8988T (cell line): ENCODE data around the gene FAM219A.
"Not testable (repeated sequence)": the region's sequence is repeated elsewhere in the genome, so short reads cannot be mapped to it uniquely, and the experiment has no call there.

Source experiments
- DNase-seq: peaks from one replicate; pipeline ENCODE4 v3.0.0; 2011

Gene FAM219A

DNA sequence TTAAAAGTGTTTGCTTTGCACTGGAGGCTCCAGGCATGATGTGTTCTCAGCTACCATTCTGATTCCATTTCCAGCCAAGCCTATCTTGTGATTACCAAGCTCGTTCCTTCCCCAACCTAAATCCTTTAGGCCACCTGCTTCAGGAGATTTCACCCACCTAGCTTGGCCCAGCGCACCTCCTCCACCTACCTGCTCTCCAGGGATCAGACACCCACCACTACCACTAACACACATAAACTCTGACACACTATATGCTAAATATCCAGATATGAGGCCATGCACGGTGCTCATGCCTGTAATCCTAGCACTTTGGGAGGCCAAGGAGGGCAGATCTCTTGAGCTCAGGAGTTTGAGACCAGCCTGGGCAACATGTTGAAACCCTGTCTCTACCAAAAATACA, 84.0 kb downstream of the FAM219A start:
- no peak for DNase-seq

DNA sequence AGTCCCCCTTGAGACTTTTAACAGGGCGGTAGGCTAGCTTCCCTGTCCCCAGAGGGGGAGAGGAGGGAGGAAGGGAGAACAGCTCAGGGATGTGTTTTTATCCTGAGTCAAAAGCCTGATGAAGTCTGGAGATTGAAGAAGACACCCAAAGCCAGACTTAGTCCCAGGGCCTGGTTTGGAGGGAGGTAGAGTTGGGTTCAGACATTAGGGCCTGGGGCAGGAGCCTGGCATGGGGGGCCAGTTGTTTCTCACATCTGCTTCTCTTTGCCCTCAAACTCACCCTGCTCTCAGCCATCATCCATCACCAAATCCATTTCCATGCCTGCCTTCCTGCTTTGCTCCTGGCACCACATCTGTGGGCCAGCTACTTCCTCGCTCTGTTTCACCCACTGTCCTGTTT, 84.6 kb downstream of the FAM219A start:
- DNase-seq = no peak

DNA sequence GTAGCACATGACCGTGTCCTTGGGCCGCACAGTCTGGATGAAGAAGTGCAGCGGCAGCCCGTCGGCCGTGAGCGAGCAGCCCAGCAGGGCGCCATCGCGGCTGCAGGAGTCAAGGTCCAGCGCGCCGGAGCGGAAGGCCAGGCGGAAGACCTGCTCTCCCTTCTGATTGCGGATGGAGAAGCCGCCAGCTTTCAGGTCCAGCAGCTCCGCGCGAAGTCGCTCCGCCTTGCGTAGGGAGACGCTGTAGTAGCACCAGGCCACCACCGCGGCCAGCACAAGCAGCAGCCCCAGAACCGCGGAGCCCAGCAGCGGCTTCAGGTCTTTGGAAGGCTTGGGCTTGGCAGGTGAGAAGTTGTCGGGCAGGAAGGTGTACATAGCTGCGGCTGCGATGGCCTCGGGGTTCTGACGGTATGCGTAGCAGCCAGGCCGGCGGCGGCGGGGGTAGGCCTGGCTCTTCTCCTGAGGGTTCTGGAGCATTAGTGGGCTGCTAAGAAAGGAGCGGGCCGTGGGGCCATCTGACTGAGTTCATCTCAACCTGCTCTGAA, 85.8 kb downstream of the FAM219A start:
- no peak for DNase-seq

DNA sequence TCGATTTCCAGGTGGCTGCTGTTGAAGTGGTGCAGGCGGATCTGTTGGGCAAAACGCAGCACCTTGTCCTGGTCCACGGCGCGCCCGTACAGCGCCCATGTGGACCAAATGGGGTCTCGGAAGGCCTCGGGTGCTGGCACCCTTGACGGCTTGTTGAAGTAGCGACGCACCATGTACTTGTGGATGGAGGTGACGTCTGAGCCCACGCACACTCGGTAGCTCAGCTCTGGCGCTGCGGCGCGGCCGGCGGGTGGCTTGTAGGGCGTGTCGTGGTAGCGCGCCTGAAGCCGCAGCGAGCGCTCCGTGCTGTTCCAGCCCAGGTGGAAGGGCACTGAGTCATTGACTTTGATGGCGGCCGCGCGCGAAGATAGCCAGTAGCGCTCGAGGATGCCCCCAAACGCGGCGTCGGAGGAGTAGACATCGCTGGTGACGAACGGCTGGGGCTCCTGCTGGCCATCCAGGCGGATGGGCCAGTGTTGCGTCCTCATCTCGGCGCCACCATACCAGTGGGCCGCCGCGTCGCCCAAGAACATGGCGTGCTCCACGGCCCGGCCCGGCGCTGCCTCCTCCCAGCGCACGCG, 86.4 kb downstream of the FAM219A start:
- no peak for DNase-seq

DNA sequence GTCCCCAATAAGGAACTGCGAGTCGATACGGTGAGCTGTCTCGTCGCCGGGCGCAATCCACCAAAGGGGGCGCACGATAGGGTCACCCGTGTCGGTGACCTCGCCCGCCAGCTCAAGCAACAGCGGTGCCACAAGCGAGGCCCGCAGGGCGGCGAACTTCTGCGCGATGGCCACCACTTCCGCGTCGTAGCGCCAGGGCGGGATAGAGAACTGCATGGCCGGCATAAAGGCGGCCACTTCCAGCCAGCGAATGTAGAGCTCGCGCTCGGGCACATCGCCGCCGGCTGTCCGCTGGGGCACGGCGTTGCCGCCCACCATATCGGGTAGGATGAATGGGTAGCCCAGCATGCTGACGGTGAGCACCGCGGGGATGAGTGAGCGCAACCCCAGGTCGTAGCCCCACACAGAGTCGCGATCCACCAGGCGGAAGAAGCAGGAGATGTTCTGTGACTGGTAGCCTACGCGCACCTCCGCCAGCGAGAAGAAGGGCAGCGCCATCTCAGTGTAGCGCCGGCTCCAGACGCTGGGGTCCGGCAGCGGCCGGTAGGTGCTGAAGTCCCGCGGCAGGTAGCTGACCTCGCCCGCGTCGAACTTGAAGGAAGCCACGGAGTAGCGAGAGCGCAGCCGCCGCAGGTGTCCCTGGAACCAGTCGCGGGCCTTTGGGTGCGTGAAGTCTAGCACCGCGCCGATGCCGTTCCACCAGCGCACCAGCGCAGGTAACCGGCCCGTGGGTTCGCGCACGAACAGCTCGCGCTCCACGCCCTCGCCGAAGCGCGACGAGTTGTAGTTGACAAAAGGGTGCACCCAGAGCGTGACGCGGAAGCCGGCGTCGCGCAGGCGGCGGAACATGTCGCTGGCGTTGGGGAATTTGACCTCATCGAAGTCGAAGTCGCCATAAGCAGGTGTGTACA, 87.1 kb downstream of the FAM219A start:
- DNase-seq = no peak

DNA sequence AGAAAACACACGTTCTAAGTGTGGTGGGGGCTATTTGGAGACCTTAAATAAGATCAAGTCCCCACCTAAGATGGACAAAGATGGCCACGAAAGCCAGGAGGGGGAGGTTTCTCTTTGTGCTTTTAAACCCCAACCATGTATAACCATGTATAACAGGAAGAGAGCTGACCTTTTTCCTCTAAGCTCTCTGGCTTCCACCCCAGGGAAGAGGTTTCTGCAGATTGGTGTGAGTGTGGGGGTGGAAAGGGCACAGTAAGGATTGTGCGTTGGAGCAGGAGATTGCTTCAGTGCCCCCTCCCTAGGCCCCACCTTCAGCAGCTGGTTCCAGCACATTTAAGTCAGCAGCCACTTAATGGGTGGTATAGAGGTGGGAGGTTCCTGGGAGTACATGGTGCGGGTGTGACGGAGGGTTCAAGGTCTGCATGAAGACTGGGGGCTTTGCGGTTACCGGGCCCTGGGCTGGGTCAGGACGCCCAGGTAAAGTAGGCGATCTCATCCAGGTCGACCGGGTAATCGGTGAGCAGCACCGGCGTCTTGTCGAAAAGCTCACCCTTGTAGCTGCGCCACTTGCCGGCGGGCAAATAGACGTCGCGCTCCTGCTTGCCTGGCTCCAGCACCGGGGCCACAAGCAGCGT, 87.9 kb downstream of the FAM219A start:
- DNase-seq = no peak

DNA sequence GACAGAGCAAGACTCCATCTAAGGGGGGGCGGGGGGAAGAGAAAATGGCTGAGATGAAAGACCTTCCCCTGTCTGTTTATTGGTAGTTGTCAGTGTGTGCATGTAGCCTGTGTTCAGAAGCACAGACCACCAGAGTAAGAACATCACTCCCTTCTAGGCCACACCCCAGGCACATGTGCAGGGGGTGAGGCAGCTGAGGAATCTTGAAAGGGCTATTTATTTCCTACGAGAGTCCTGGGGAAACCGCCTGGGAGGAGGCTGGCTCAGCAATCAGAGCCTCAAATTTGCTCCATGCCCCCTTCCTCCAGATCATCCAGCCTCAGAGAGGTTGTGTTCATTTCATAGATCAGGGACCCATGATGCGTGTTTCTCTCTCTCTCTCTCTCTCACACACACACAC, 88.7 kb downstream of the FAM219A start:
- no peak for DNase-seq

DNA sequence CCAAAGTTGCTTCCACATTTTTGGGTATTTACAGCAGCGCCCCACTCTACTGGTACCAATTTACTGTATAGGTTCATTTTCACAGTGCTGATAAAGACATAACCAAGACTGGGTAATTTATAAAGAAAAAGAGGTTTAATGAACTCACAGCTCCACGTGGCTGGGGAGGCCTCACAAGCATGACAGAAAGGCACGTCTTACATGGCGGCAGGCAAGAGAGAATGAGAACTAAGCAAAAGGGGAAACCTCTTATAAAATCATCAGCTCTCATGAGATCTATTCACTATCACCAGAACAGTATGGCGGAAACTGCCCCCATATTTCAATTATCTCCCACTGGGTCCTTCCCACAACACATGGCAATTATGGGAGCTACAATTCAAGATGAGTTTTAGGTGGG, 89.6 kb downstream of the FAM219A start:
- DNase-seq = not testable (repeated sequence)

DNA sequence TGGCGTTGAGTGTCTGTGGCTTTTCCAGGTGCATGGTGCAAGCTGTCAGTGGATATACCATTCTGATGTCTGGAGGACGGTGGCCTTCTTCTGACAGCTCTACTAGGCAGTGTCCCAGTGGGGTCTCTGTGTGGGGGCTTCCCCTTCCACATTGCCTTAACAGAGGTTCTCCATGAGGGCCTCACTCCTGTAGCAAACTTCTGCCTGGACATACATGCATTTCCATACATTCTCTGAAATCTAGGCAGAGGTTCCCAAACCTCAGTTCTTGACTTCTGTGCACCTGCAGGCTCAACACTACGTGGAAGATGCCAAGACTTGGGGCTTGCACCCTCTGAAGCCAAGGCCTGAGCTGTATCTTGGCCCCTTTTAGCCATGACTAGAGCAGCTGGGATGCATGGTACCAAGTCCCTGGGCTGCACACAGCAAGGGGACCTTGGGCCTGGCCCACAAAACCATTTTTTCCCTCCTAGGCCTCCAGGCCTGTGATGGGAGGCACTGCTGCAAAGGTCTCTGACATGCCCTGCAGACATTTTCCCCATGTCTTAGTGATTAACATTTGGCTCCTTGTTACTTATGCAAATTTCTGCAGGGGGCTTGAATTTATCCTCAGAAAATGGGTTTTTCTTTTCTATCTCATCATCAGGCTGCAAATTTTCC, 90.5 kb downstream of the FAM219A start:
- not testable (repeated sequence) for DNase-seq

DNA sequence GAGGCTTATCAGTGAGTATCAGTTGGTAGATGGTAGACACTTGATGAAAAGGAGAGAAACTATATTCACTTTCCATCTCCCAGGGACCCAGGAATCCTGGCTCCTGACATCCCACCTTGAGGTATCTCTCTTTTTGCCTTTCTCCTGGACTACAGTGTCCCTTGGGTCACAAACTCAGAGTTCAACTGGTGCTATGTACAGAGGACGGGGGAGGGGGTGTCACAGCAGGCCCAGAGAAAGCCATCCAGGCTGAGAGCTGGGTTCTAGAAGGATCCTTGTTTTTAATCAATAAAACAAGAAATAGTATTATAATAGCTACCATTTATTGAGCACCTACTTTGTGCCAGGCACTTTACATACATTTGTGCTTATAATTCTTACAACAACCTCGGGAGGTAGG, 92.0 kb downstream of the FAM219A start:
- no peak for DNase-seq

DNA sequence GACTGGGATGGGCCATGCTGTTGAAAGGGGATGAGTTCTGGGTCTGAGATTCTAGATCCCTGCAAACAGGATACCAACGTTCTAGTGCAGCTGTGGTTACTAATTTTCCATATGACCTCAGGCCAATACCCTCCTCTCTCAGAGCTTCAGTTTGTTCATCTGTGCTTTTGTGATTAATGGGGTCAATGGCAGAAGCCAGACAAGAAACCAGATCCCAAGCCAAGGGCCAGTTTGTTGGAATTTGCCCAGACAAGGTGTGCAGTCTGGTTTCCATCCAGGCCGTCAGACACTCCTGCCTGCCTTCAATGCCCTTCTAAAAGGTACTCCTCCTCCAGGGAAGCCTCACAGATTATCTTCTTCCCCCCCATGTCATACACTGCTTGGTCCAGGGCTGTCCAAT, 93.1 kb downstream of the FAM219A start:
- no peak for DNase-seq

DNA sequence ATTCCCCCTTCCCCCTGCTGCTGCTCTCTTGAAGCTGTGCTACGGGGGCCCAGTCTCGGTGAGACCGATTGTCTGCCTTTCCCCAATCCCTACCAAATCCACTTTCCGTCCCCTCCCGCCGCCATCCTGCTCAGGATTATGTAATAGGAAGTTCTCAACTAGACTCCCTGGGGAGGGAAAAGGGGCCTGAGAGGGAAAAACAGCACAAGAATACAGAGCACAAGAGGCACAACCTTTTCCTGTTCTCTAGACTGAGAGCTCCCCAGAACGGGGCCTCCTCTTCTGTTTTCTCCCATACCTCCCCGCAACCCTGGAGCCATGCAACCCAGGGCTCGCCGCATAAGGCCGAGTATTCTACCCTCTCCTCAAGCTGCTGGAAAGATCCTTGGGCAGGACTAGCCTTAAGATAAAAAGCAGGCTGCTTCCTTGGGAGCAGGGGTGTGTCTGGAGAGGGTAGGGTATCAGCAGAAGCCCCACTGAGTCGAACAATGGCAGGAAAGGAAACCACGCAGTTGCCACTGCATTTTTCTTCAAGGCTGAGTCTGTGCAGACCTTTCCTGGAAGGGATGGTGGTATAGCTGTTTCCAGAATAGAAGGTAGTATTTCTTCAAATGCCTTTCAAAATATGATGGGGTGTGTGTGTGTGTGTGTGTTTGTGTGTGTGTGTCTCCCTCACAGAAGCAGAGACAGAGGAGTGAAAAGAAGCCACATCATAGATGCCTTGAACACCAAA, 94.6 kb downstream of the FAM219A start:
- no peak for DNase-seq

DNA sequence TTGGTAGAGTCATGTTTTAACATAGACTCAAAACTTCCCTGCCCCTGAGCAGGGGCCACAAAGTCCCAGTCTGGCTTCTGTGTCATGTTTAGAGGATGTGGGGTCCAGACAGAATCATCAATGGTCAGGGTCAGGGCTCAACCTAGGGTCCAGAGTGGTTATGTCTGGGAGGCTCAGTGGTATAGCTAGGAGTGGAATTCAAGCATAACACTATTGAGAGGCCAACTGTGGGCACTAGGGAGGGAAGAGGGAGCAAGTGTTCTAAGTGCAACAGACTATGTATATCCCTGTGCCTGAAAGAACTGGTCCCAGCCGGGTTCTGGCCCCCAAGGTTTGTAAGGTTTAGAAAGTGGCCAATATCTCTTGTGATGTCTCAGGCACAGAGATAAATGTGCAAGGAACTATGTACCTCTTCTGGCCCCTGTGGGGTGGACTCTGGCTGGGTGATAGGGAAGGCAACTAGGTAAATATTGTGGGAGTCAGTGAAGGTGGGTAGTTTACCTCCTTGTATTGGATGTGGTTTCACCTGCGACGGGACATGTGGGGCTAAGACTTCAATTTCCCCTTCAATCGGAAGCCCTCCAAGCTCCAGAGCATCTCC, 95.7 kb downstream of the FAM219A start:
- no peak for DNase-seq

DNA sequence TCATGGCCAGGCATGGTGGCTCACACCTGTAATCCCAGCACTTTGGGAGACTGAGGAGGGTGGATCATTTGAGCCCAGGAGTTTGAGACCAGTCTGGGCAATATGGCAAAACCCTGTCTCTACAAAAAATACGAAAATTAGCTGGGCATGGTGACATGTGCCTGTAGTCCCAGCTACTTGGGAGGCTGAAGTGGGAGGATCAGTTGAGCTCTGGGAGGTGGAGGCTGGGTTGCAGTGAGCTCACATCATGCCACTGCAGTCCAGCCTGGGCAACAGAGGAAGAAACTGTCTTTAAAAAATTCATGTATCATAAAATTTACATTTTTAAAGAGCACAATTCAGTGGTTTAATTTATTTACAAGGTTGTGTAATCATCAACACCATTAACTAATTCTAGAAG, 105.4 kb downstream of the FAM219A start:
- not testable (repeated sequence) for DNase-seq

DNA sequence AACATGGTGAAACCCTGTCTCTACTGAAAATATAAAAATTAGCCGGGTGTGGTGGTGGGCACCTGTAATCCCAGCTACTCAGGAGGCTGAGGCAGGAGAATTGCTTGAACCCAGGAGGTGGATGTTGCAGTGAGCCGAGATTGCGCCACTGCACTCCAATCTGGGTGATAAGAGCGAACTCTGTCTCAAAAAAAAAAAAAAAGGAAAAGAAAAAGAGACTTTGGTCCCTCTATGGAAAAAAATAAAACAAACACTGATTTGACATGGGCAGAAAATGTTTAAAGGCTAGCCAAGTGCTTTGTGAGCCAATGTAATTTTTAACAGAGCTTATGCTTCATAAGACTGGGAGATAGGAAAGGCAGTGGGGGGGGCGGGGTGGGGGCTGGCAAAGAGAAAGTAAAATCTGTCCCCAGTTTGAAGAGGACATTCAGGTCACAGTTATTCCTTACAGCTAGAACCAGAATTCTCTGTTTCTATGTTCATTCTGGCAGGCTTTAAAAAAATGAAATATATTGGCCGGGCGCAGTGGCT, 106.2 kb downstream of the FAM219A start:
- DNase-seq = not testable (repeated sequence)

DNA sequence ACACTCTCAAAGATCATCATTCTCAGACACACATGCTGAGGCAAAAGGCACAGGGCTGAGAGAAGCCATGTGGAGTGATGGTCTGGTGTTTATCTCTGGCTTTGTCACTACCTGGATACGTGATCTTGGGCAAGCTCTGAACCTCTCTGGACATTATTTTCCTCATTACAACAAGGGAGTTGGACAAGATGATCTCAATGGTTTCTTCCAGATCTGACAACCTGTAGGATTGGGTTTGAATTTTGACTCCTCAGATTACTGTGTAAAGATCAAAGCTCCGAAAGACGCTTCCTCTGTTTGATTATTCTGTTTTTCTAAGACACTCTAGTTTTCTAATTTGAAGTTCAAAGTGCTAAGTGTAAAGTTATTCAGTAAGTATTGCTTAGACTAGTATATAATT, 109.0 kb downstream of the FAM219A start:
- DNase-seq = no peak
